KG1 (cell line): Measurements from ENCODE around the gene CHST2.

ENCODE experiments used
- DNase-seq: peaks from one replicate; lab custom pipeline; 2025; lab: John Stamatoyannopoulos, UW

The CHST2 gene

DNA sequence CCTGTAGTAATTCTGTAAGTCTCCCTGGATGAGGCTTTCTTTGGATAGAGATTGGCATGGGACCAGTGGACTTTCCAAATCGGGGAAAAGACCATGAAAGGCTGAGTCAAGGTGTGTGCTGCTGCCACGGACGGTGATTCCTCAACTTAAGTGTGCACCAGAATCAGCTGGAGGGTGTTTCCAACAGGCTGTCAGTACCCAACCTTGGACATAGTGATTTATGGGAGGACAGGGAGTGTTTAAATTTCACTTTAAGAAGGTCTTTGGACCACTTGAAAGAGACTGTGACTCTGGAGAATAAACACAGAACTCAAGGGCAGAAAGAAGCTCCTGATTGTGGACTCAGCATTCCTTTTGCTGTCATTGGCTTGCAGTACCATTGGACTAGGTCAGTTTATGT lies 20.4 kb upstream of the CHST2 start:
- DNase-seq = no peak

GRCh38 chr3:143099690-143100089 lies 19.9 kb upstream of the CHST2 start:
- no peak for DNase-seq

GRCh38 chr3:143100451-143100850 lies 19.1 kb upstream of the CHST2 start:
- DNase-seq = no peak

DNA sequence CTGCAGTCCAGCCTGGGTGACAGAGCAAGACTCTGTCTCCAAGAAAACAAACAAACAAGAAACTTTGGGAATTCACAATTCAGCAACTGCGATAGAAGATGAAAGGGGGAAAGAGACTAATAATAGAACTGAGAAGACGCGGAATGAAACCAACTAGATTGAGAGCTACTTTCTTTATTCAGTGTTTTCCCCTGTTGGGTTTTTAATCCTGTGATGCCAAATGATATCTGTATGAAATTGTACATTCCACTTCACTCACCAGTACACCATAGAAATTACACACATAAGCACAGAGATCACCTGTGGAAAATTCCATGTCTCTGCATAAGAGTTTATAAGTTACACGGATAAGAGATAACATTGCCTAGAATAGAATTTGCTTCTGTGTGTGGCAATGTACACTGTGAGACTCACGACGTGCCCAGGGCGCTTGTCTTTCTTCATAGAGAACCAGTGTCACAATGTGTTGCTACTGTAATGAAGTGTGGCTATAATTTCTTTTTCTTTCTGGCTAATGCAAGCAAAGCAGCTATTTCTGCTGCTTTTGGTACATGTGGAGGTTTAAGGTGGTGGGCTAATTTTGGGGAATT lies 17.7 kb upstream of the CHST2 start:
- DNase-seq = no peak

DNA sequence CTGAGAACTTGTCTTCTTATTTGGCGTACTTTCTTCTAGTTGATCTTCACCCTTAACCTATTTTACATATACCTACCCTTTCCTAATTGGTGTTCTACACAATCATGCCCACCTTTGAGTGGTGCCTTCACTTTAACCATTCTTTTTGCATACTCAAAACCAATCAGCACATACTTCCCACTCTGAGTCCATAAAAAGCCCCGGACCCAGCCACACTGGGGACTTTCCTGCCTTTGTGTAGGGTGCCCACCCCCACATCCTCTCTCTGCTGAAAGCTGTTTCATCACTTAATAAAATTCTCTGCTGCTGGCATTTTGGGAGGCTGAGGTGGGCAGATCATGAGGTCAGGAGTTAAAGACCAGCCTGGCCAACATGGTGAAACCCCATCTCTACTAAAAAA lies 15.9 kb upstream of the CHST2 start:
- DNase-seq = no peak

- DNase-seq = no peak
Observed at GRCh38 chr3:143105170-143105569, 14.4 kb upstream of the CHST2 start.

- DNase-seq = no peak
Observed at GRCh38 chr3:143109861-143110260, 9.7 kb upstream of the CHST2 start.

DNA sequence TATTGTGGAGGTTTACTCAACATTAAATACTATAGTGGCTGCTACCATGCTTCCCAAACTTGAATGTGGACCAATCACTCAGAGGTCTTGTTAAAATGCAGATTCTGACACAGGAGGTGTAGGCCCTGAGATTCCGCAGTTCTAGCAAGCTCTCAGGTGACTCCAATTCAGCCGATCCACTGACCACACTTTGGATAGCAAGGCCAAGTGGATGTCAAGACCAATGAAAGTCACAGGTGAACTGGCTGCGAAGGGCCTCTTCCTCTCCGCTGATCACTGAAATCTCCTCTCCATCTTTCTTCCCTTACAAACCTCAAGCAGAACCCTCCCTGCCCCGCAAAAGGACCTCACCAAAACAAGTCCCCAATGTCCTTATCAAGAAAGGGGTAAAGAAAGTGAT lies 9.2 kb upstream of the CHST2 start:
- no peak for DNase-seq

DNA sequence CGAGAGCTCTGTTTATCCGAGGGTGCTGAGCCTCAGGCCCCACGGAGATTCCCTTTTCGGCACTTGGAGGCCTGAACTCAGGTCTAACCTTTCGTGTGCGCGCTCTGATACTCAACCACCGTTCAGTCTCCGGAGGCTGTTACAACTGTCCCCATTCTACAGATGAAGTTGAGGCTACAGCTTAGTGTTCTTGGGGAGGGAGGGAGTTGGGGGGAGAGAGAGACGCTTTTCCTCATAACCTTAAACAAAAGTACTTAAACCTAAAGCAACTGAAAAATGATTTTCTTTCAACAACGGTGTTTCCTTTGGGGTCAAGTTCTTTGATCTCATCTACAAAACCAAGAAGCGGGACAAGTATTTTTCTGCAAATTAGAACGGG lies 952 bp upstream of the CHST2 start:
- DNase-seq = no peak

- DNase-seq = no peak
Observed at GRCh38 chr3:143119974-143120715, 574 bp downstream of the CHST2 start.

DNA sequence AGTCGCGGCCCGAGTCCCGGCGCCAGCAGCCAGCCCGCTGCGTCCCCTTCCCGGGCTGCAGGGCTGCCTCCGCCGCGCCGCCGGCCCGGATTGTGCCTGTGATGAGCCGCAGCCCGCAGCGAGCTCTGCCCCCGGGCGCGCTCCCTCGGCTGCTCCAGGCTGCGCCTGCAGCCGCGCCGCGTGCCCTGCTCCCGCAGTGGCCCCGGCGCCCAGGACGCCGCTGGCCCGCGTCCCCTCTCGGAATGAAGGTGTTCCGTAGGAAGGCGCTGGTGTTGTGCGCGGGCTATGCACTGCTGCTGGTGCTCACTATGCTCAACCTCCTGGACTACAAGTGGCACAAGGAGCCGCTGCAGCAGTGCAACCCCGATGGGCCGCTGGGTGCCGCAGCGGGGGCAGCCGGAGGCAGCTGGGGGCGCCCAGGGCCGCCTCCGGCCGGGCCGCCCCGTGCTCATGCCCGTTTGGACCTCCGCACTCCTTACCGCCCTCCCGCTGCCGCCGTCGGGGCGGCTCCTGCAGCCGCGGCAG lies 1.2 kb downstream of the CHST2 start:
- DNase-seq = no peak

DNA sequence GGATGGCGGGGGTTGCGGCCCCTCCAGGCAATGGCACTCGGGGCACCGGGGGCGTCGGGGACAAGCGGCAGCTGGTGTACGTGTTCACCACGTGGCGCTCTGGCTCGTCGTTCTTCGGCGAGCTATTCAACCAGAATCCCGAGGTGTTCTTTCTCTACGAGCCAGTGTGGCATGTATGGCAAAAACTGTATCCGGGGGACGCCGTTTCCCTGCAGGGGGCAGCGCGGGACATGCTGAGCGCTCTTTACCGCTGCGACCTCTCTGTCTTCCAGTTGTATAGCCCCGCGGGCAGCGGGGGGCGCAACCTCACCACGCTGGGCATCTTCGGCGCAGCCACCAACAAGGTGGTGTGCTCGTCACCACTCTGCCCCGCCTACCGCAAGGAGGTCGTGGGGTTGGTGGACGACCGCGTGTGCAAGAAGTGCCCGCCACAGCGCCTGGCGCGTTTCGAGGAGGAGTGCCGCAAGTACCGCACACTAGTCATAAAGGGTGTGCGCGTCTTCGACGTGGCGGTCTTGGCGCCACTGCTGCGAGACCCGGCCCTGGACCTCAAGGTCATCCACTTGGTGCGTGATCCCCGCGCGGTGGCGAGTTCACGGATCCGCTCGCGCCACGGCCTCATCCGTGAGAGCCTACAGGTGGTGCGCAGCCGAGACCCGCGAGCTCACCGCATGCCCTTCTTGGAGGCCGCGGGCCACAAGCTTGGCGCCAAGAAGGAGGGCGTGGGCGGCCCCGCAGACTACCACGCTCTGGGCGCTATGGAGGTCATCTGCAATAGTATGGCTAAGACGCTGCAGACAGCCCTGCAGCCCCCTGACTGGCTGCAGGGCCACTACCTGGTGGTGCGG lies 1.9 kb downstream of the CHST2 start:
- peak; percentile 45 for DNase-seq

GRCh38 chr3:143122089-143122430 lies 2.5 kb downstream of the CHST2 start:
- no peak for DNase-seq

- DNase-seq = no peak
Observed at GRCh38 chr3:143122608-143123352, 3.2 kb downstream of the CHST2 start.

GRCh38 chr3:143123353-143123984 lies 3.9 kb downstream of the CHST2 start:
- no peak for DNase-seq

DNA sequence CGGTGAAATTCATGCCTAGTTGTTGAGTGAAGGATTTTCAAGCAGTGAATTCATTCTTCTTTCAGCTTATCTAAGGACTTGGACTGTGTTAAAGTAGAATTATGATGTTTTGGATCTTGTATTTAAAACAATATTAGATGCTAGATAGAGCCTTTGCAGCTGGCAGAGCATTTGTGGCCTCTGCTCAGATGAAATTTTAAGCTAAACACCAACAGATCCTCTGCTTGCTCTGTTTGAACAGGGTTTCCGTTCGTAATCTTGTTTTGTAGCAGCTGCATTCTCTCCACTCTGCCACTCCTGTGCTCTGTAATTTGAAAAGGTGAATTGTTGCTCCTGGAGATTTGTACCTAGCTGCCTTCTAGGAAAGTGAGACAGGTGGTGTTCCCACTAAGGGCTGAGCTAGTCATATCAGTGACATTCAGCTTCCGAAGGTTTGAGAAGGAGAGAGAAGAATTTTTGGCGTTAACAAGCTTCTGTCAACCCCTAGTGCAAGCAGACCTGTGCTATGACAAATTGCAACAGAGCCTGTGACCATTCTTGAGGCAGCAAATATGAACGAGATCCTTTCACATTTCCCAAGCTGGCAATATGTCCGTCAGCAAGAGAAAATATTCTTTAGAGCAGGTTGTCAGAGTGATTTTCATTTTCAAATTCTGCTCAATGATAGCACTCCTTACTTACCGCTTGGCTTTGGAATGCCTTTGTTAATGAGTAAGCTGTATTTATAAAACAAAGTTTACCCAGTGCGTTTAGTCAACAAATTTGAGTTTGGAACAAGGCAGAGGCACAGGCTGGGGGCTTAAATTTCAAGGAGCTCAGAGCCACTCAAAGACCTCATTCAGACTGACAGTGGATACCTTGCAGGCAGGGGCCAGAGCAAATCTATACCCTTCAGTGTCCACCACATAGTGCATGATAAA lies 5.3 kb downstream of the CHST2 start:
- DNase-seq = no peak

GRCh38 chr3:143127801-143128200 lies 8.2 kb downstream of the CHST2 start:
- no peak for DNase-seq

- DNase-seq = no peak
Observed at GRCh38 chr3:143128227-143128955, 8.8 kb downstream of the CHST2 start.

DNA sequence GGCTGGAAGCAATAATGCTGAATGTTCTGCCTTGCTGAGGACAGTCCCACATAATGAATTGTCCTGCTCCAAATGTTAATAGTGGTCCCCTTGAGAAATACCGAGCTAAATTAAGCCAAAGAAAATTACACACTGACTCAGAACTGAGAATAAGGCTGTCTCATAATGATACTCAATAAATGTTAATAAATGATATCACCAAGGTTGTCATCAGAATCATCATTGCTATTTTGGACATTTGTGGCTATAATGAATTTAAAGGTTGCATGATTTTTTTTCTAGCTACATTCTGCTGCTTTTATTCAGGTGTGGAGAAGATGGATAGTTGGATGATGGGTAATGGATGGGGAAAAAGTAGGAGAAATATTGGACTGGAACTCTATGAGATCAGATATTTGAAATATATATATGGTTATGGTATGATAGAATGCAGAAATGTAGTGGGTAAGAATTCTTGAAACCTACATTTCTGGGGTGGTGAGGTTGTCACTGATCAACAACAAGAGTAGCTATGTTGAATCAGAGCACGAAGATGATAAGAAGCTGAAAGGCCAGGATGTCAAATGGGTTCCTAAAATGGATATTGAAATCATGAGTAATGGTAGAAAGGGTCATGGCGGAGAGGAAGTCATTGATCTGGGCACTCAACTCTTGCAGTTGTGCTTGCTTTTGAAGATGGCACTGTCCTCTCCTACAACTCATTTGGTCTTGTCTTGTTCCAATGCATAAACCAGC lies 12.8 kb downstream of the CHST2 start:
- no peak for DNase-seq
